ENCODE measurements around the gene RNF217. TPM values are rescaled to one million over a fixed set of nuclear protein-coding genes. Genes with fewer than 3 reads are reported as not detected.

The RNF217 gene
- total and polyA plus RNA-seq, 2 of the 8 experiments (the other 6 are each of a cell fraction or from before 2014, with no cell fraction given): 2.0 to 8.9 TPM

GRCh38 chr6:124961777-124962638 is at the start of gene RNF217 (continued):
- TF ChIP-seq HDAC6 (IDR thresholded peaks at IDR 0.05; ENCODE audit: low read depth, low read length) (no peak), RAD21 (IDR thresholded peaks at IDR 0.05 in 1 of 2, conservative IDR thresholded peaks at IDR 0.05 in 1 of 2; ENCODE audit: low read depth in 2 of 2, low read length in 2 of 2) (no peak), CREB1 (IDR thresholded peaks at IDR 0.05) (peak; percentile 60; the same call in 1 of the 2 replicates), MAFK (IDR thresholded peaks at IDR 0.05; ENCODE audit: low read depth, low read length) (no peak), ZNF274 (IDR thresholded peaks at IDR 0.05; ENCODE audit: borderline replicate concordance, extremely low read depth, low read length) (no peak), CHD7 (IDR thresholded peaks at IDR 0.05; ENCODE audit: insufficient replicate concordance, low read length) (no peak), POLR2AphosphoS5 (IDR thresholded peaks at IDR 0.05; ENCODE audit: low read depth, low read length) (no peak), KDM5A (IDR thresholded peaks at IDR 0.05; ENCODE audit: low read length) (no peak), FOSL1 (IDR thresholded peaks at IDR 0.05; ENCODE audit: insufficient read depth, low read depth, low read length) (no peak), JUN (IDR thresholded peaks at IDR 0.05; ENCODE audit: low read depth, low read length) (no peak)

Data from H1 (cell line).